Progenitor cell of endocrine pancreas (in vitro differentiated cells): ENCODE measurements around the gene EPS8. TPM values are rescaled to one million over a fixed set of nuclear protein-coding genes. Genes with fewer than 3 reads are reported as not detected.

ENCODE experiments used
- DNase-seq: peaks from one replicate; pipeline ENCODE4 v3.0.0; 2021; ENCODE audit warnings: low spot score; ENCODE audit not compliant: unreplicated experiment
- H3K27ac Mint-ChIP-seq: 2 replicates; pipeline ENCODE4 v1.8.0; 2021; ENCODE audit warnings: mild to moderate bottlenecking, moderate library complexity, mixed read lengths
- H3K27me3 Mint-ChIP-seq: 2 replicates; pipeline ENCODE4 v1.8.0; 2021; ENCODE audit warnings: mixed read lengths
- H3K36me3 Mint-ChIP-seq: 2 replicates; pipeline ENCODE4 v1.8.0; 2022; ENCODE audit warnings: mixed read lengths; ENCODE audit not compliant: insufficient read depth
- H3K4me1 Mint-ChIP-seq: 2 replicates; pipeline ENCODE4 v1.8.0; 2021; ENCODE audit warnings: low read depth, mixed read lengths
- H3K4me3 Mint-ChIP-seq: 2 replicates; pipeline ENCODE4 v1.8.0; 2021; ENCODE audit warnings: low read depth, mild to moderate bottlenecking, moderate library complexity, mixed read lengths
- H3K9me3 Mint-ChIP-seq: 2 replicates; pipeline ENCODE4 v1.8.0; 2021; ENCODE audit warnings: low read depth, mixed read lengths
- total RNA-seq: library from RNA; stranded (reverse); gene quantifications from 2 replicates; pipeline ENCODE4 v1.2.1, GENCODE V29; 2021
- TF ChIP-seq, protein P1 (sequence below): fragments of 200-600 bp; sonication (generic); IDR thresholded peaks from one replicate; pipeline ENCODE4 v1.5.0; 2021; ENCODE audit warnings: antibody characterized with exemption, mild to moderate bottlenecking; ENCODE audit not compliant: unreplicated experiment

EPS8 gene
- total RNA-seq, 1 donor from 2014 or later = 23.2 TPM

DNA sequence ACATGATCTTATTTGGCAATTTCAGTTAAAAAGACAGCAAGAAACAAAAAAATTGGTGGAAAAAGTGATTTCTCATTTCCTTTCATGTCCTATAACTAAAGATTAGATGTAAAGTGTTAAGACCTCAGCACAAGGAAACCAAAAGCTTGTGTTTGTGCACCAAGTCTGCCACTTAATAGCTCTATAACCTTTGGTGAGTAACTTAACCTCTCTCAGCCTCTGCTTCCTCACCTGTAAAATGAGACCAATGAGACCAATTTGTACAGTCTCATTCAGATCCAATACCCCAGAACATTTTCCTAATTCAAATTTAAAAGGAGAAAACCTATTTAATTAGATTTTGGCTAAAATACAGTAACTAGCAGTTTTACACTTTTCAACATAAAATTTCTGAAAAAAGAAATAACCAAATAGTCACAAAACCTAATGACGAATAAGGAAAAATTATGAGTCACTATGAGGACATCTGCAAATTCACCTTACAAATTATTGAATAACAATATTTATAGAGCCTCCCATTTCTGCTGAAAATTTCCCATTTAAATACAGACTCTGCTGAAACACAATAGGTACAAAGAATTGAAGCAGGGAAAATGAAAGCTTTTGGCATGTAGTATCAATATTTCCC, 71.1 kb downstream of the EPS8 start:
- H3K36me3 Mint-ChIP-seq = no peaks in the 10 kb centered on the region
- peaks cover under 1% of the 10 kb centered on the region for H3K4me1 Mint-ChIP-seq
- H3K27me3 Mint-ChIP-seq = no peaks in the 10 kb centered on the region
- no peak overlapping the region for H3K4me3 Mint-ChIP-seq
- no peak overlapping the region for H3K27ac Mint-ChIP-seq
- TF ChIP-seq, protein P1, sequence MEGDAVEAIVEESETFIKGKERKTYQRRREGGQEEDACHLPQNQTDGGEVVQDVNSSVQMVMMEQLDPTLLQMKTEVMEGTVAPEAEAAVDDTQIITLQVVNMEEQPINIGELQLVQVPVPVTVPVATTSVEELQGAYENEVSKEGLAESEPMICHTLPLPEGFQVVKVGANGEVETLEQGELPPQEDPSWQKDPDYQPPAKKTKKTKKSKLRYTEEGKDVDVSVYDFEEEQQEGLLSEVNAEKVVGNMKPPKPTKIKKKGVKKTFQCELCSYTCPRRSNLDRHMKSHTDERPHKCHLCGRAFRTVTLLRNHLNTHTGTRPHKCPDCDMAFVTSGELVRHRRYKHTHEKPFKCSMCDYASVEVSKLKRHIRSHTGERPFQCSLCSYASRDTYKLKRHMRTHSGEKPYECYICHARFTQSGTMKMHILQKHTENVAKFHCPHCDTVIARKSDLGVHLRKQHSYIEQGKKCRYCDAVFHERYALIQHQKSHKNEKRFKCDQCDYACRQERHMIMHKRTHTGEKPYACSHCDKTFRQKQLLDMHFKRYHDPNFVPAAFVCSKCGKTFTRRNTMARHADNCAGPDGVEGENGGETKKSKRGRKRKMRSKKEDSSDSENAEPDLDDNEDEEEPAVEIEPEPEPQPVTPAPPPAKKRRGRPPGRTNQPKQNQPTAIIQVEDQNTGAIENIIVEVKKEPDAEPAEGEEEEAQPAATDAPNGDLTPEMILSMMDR = no peak
- H3K9me3 Mint-ChIP-seq = peaks cover under 1% of the 10 kb centered on the region
- no peak for DNase-seq

DNA sequence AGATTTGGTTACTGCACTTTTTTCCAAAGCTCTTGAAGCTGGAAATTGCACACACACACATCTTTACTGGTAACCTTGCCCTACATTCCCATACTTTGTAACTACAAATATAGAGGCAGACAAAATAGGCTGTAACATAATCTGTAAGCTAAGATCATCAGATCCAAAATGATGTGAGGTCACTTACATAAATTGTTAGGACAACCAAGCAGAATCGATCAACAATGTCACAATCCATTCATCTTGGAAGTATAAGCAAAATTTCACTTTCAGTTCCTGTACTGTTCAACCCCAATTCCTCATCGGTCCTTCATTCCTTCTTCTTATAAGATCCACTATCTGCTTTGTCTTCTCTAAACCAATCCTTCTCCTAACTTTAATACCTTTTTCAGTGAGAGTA, 72.6 kb downstream of the EPS8 start:
- H3K27ac Mint-ChIP-seq = no peak overlapping the region
- DNase-seq = no peak
- H3K4me3 Mint-ChIP-seq = no peak overlapping the region
- peaks cover 2% of the 10 kb centered on the region for H3K4me1 Mint-ChIP-seq
- no peaks in the 10 kb centered on the region for H3K36me3 Mint-ChIP-seq
- H3K9me3 Mint-ChIP-seq = peaks cover 2% of the 10 kb centered on the region
- H3K27me3 Mint-ChIP-seq = no peaks in the 10 kb centered on the region
- TF ChIP-seq, protein P1 = no peak

DNA sequence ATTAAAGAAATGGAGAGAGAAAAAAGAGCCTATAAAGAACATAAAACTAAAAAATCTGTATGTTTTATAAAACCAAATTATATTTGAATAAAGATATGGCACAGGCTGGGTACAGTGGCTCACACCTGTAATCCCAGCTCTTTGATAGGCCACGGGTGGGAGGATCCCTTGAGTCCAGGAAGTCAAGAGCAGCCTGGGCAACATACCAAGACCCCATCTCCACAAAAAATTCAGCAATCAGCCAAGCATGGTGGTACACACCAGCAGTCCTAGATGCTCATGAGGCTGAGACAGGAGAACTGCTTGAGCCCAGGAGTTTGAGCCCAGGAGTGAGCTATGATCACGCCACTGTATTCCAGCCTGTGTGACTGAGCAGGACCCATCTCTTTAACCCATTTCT, 74.9 kb downstream of the EPS8 start:
- peaks cover 2% of the 10 kb centered on the region for H3K4me1 Mint-ChIP-seq
- H3K9me3 Mint-ChIP-seq = peaks cover 2% of the 10 kb centered on the region
- no peak for DNase-seq
- H3K36me3 Mint-ChIP-seq = no peaks in the 10 kb centered on the region
- H3K27ac Mint-ChIP-seq = no peak overlapping the region
- H3K27me3 Mint-ChIP-seq = no peaks in the 10 kb centered on the region
- TF ChIP-seq, protein P1 = no peak
- H3K4me3 Mint-ChIP-seq = no peak overlapping the region

DNA sequence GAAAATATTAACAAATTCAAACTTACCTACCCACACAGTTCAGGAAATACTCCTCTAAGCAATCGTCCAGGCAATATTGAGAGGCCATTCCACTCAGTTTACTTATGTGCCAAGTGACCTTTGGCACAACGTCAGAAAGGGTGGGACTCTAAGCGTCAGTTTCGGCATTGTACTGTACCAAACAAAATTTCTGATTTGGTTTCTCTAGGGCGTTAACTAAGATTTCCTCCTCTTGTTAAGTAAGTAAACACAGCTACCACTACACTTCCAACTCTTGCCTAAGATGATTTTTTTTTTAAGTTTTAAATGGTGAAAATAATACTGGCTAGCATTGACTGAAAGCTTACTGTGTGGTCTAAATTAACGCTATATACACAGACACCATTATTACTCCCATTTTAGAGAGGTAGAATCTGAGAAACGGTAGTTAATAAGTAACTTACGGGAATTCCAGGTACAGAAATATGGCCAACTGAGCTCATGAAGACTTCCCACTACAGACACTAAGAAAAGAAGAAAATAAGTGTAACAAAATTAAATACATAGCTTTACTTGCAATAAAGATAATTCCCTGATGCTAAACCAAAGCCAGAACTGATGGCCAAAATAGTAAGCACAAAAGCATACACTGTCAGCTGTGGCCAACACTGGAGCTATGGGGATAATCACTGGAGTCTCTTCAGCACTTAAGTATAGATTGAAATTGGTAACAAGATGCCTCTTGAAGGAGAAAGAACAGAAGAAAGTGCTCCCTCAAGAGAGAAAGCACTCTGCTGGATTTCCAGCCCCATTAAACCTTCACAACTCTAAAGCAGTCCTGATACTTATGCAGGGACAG, 76.1 kb downstream of the EPS8 start:
- H3K27ac Mint-ChIP-seq = no peak overlapping the region
- H3K4me1 Mint-ChIP-seq = peaks cover 6% of the 10 kb centered on the region

DNA sequence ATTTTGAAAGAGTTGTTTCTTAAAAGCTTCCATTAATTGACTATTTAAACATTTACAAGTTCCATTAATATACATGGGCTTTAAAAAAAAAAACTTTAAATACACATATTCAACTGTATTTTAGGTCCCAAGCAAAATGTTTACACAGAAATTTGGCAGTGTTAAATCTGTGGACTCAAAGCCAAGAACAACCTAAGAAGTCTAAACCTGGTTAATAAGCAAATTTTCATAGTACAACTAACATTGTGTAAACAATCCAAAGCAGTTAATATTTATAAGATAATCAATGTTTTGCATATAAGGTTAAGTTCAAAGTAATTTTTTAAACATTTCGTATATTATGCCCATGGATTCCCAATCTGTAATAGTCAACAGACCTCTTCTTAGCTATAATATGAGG, 77.0 kb downstream of the EPS8 start:
- Mint-ChIP-seq H3K4me3 (no peak overlapping the region), H3K9me3 (peaks cover 2% of the 10 kb centered on the region), H3K27ac (no peak overlapping the region), H3K36me3 (no peaks in the 10 kb centered on the region), H3K27me3 (no peaks in the 10 kb centered on the region), H3K4me1 (peaks cover 13% of the 10 kb centered on the region)
- no peak for DNase-seq
- TF ChIP-seq, protein P1 = no peak

More for the DNA sequence above, 76.1 kb downstream of the EPS8 start:
- H3K27me3 Mint-ChIP-seq = no peaks in the 10 kb centered on the region
- H3K4me3 Mint-ChIP-seq = no peak overlapping the region
- H3K9me3 Mint-ChIP-seq = peaks cover 2% of the 10 kb centered on the region
- TF ChIP-seq, protein P1 = no peak
- DNase-seq = no peak
- H3K36me3 Mint-ChIP-seq = no peaks in the 10 kb centered on the region
